D721Med (cell line): Measurements from ENCODE around the gene TSEN54.
A peak's percentile ranks its signal among the peaks of the same experiment; 100 is the strongest.

Experiments
- DNase-seq: peaks from one replicate; pipeline ENCODE4 v3.0.0; 2011; ENCODE audit warnings: low spot score; ENCODE audit not compliant: insufficient read length
- FAIRE-seq: peaks from 2 replicates; lab custom pipeline; 2011; peaks lifted over from hg19 to GRCh38; lab: Jason Lieb, UNC
- TF ChIP-seq, protein P1 (sequence below): IDR thresholded peaks from 2 replicates; pipeline ENCODE4 v1.5.1; 2012; ENCODE audit warnings: mild to moderate bottlenecking, control low read depth; ENCODE audit not compliant: insufficient read depth; ENCODE audit errors: missing control alignments

TSEN54 gene

DNA sequence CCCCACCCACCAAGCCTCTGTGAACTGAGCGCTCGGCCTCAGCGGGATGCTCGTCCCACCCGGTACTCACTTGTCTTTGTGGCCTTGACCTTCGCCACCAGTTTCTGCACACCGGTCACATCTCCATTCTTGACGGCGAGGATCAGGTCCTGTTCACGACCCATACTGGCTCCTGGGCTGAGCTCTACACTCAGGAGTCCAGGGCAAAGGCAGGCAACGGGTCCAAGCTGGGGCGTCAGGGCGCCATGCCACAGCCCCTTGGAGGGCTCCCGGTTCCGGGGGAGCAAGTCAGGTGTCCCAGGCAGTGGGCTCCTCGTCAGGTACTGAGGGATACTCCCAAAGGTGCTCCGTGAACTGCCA is 2.7 kb upstream of the TSEN54 start:
- TF ChIP-seq, protein P1, sequence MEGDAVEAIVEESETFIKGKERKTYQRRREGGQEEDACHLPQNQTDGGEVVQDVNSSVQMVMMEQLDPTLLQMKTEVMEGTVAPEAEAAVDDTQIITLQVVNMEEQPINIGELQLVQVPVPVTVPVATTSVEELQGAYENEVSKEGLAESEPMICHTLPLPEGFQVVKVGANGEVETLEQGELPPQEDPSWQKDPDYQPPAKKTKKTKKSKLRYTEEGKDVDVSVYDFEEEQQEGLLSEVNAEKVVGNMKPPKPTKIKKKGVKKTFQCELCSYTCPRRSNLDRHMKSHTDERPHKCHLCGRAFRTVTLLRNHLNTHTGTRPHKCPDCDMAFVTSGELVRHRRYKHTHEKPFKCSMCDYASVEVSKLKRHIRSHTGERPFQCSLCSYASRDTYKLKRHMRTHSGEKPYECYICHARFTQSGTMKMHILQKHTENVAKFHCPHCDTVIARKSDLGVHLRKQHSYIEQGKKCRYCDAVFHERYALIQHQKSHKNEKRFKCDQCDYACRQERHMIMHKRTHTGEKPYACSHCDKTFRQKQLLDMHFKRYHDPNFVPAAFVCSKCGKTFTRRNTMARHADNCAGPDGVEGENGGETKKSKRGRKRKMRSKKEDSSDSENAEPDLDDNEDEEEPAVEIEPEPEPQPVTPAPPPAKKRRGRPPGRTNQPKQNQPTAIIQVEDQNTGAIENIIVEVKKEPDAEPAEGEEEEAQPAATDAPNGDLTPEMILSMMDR = no peak
- DNase-seq = no peak
- FAIRE-seq = no peak

DNA sequence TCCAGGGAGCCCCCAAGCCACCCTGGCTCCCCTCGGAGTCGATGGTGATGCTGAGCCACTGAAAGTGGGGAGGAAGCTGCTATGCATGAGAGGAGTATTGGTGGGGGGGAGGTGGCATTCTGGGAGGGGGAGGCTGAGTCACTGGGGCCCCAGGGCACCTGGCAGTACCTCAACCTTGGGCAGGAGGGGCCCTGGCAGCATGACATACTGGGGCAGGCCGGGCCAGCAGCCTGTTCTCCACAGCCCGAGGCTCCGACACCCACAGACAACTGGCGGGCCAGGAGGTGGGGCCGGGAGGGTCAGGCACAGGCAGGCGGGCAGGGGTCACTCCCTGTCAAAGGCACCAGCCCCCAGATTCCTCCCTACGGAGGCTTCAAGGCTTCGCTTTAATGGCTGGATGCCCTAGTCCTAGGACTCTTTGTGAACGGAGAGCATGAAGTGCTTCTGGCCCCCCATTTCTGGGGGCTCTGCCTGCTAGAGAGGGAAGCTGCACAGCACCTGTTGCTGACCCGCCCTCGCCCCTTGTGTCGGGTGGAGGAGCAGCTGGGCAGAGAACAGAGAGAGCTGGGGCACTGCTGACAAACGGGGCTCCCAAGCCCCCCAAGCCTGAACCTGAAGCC is 1.9 kb upstream of the TSEN54 start:
- TF ChIP-seq, protein P1 = no peak
- DNase-seq (no peak), FAIRE-seq (no peak)

DNA sequence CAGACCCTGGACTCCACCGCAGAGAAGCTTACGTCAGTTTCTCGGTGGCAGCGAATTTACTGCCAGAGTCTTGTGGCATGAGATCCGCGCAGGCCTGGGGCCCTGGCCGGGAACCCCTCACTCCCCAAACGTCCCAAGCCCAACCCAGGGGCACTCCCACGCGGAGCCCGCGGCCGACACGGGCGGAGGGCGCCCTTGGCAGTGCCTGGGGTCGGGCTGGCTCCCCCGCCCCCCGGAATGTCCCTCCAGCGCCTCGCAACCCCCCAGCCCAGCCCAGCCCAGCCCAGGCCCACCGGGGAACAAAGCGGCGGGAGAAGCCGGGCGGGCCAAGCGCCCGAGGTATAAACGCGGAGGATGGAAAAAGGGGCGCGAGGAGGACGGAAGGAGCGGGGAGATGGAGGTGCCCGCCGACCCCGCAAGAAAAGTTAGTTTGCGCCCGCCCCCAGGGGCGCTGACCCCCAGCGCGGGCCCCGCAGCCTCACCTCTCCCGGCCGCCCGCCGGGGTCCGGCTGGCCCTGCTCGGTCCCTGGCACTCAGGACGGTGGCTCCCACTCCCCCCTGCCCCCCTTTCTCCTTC is 1.3 kb upstream of the TSEN54 start:
- FAIRE-seq (no peak), DNase-seq (no peak)
- TF ChIP-seq, protein P1 = no peak

DNA sequence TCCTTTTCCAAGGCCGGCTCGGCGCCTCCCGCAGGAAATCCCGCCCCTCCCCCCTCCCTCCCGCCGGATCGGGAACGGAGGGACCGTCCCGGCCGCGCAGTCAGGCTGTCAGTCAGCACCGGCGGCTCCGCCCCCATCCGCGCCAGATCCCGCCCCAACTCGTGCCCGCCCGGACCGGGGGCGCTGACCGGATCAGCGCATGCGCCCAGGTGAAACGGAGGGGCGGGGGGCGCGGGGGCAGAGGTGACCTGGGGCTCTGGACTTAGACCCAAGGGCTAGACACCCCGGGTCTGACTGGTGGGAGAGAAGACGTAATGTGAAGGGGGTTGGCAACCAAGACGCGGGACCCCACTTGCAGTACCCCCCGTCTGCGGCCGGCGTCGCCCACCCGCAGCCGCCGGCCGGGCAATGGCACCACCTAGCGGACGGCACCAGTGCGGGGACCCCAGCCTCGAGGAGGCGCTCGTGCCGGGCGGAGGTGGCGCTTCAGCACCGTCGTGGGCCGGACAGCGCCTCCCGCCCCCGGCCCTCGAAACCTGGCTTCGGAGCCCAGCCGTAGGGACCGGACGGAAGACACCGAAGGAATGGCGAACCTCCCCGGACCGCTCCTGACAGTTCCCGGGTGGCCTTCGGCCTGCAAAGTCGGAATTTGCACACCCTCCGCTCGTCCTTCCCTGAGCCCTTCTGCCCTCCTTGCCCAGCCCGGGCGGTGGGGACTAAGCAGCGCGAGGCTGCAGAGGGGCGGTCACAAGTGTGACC is 653 bp upstream of the TSEN54 start, which contains the start of gene CASKIN2:
Gene CASKIN2, minus strand, starts transcription at position 42 of the 759 bp plus-strand sequence. CDS start 1,733 bp downstream, outside the sequence.
- DNase-seq (peak; percentile 100), FAIRE-seq (no peak)
- TF ChIP-seq, protein P1 = peak; percentile 96

DNA sequence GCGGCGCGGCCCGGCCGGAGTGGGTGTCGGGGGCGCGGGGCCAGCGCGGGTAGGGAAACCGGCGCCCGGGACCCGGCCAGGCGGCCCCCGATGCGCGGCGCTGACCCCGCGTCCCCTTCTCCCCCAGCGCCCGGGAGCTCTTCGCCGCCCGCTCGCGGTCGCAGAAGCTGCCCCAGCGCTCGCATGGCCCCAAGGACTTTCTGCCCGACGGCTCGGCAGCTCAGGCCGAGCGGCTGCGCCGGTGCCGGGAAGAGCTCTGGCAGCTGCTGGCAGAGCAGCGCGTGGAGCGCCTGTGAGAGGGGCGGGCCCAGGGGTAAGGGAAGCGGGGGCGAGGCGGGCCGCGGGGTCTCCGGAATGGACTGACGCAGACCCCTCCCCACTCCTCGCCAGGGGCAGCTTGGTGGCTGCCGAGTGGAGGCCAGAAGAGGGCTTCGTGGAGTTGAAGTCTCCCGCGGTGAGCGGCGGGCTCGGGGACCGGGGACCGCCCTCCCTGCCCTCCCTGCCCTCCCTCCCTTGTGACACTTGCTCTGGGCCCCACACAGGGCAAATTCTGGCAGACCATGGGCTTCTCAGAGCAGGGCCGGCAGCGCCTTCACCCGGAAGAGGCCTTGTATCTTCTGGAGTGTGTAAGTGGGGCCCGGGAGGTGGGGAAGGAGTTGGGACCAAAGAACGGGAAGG is 430 bp downstream of the TSEN54 start:
- no peak for DNase-seq
- TF ChIP-seq, protein P1 = no peak

GRCh38 chr17:75517297-75517865 is 1.1 kb downstream of the TSEN54 start:
- FAIRE-seq (no peak), DNase-seq (no peak)
- TF ChIP-seq, protein P1 = no peak

More for the DNA sequence above, 430 bp downstream of the TSEN54 start:
- no peak for FAIRE-seq
